Stimulated activated CD4-positive, alpha-beta T cell treated with anti-CD3 and anti-CD28 coated beads, Interleukin-1b, Interleukin-23, amount 100 ng/mL, for 1 hour (primary cell): ENCODE data around the gene SPRR1A.

ENCODE experiments used
- DNase-seq, 2 donors: peaks; one replicate each; pipeline ENCODE4 v3.0.0-alpha.2; 2020; ENCODE audit warnings: low read depth in 2 of 2

Gene SPRR1A, protein sequence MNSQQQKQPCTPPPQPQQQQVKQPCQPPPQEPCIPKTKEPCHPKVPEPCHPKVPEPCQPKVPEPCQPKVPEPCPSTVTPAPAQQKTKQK

GRCh38 chr1:152983743-152984142 is at the start of gene SPRR1A:
Gene SPRR1A (plus strand): TSS chr1:152984081. CDS start chr1:152985231, 1,150 bp downstream.
- DNase-seq, result no peak

DNA sequence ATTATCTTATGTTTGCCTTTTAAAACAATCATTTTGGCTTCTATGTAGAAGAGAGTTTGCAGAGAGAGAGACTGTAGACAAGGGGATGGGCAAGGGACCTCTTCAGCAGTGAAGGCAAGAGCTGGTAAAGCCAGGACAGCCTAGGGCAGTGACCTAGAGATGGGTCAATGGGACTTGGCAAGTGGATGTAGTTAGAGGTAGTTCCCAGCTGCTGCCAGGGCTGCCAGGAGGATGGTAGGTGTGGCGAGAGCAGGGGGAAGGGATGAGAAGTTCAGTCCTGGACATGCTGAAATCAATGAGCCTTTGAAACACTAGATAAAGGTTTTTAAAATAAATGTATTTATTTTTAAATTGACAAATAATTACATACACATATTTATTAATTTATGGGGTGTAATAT is 43.3 kb upstream of the SPRR1A start:
- no peak for DNase-seq

GRCh38 chr1:152941037-152941711 is 42.7 kb upstream of the SPRR1A start:
- DNase-seq, result no peak

DNA sequence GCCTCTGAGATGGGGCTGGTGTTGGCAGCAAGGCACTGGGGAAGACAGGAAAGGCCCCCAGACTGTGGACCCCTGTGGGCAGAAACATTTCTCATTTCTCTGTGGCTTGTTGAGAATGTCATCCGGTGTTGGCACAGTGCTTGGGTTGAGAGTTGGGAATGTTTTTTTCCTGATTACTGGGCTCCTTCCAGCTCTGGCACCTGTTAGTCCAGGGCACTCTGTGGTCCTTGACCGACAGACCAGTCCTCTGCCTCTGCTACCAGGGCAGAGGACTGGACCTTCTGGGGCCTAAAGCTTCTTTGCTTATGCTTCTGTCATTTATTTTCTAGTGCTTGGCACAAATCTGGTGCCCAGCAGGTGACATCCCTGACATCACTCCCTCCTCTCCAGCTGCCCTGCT is 41.7 kb upstream of the SPRR1A start:
- DNase-seq, result no peak

DNA sequence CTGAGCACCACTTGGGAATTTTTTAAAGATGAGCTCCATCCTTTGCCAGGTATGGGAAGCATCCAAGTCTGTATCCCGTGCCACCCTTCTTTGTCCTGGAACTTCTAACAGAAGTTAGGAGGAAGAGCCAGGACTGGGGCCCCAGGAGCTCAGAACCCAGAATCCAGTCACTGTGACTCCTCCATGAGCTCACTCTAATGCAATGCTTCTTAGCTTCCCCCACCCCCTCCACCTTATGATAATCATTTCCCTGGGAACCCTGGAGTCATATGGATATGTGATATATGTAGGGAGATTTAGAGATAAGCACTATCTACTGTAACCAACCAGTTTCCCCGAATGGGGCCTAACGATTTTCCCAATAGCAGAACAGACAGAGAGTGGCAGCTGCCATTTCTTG is 37.6 kb upstream of the SPRR1A start:
- no peak for DNase-seq

DNA sequence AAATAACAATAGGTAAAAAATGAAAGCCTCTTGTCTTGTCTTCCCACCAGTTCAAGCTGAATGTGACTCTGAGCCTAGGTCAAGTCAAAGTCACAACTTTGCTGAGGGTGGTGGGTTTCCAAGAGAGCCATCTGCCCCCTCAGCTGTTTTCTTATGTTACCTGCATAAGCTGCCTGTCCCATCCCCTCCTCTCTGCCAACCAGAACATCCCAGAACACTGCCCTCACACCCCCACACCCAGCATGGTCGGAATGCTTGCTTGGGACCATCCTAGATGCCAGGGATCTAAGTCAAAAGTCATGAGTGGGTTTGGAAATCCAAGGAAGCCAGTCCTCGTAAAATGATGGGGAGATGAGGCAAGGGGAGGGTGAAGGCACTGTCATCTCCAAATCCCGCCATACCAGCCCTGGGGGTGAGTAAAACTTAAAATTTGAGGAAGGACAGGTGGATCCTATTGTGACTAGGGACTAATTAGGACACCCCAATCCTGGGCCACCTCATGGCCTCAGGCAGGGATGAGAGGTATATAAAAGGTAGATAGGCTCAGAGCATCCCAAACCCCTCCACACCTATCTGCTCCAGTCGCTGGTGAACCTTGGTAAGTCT is 37.1 kb upstream of the SPRR1A start, which contains the start of gene SPRR5:
SPRR5 (plus strand) TSS at position 556 of the 606 bp plus-strand sequence. CDS start 1,349 bp downstream, outside the sequence.
- no peak for DNase-seq

- DNase-seq, result no peak
These were observed 32.2 kb upstream of the SPRR1A start for GRCh38 chr1:152951711-152952110.

- no peak for DNase-seq
These were observed 30.1 kb upstream of the SPRR1A start for GRCh38 chr1:152953761-152954160.

GRCh38 chr1:152954436-152954835 is 29.4 kb upstream of the SPRR1A start:
- DNase-seq, result no peak

DNA sequence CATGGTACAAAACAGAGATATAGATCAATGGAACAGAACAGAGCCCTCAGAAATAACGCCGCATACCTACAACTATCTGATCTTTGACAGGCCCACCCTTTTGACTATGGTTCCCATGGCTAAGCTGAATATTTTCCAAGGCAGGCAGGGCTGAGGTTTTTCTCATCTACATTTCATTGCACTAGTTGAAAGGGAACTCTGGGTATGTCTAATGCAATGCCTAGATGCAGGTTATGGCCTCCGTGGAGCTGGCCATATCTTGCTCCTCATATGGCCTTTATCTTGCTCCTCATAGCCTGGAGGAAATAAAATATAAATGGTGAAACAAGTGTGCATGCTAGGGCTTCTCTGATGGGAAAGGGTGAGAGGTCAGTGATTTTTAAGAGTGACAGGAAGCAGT is 26.3 kb upstream of the SPRR1A start:
- no peak for DNase-seq

DNA sequence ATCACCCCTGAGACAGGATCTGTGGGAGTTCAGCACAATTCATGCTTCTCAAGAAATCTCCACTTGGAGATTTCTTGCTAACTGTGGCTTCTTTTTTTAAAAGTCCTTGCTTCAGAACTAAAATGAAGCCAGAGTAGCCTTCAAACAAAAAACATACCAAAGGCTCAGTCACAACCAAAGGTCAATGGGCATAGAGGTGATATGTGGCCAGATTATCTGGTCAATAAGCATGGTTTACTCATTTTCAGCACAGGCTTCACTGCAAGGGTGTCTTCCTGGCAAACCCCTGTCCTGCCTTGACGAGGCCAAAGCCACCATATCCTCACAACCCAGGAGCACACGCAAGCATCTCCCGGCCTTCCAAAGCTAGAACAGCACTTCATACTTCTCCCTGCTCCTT is 24.6 kb upstream of the SPRR1A start:
- no peak for DNase-seq

DNA sequence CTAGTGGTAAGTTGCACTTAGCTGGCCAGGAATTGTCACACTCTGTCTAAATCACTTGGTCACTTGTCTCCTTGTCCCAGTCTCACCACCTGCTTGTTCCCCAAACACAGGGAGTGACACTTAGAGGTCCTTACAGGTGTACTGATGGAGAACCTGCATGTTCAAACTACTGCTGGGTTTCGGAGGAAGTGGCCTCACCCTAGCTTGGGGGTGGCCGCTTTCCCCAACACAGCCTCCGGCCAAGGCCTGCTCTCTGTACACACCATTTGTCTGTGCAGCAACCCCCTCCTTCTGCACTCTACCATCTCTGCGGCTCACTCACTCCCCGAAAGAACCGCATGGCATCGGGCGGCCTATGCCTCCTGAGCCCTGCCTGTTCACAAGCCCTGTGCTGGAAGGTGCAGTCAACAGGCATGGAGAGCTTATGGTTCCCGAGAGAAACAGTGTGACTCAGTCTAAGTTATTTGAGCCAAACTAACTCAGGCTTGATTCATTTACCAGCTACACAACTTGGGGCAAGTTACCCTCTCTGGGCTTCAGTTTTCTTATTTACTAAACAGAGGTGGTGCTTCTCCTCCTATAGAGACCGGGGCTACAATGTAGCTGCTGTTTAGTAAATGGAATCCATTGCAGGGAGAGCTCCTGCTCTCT is 24.0 kb upstream of the SPRR1A start:
- no peak for DNase-seq

DNA sequence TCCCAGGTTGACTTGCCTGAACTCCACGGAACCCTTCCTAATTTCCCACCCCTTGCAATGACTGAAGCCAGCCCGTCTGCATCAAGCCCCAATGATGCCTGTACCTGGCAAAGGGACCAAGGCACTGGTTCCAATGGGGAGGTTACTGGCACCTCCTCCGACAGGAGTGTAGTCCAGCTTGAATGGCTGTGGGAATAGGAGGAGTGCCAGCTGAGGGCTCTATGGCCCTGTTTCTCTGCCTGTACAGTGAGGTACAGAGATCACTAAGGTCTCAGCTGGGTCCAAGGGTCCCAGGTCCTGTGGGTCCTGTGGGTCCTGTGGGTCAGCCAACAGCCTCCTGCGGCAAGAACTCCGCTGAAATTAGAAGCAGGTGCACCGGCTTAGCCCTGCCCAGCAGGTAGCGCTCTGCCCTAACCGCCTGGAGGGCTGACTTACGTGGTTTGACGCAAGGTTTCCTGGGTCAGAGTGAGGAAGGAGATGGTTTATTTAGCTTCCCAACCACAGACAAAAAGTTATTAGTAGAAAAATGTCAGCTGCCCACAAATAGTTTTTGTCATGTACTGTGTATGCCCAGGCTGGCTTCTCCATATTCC is 23.3 kb upstream of the SPRR1A start:
- no peak for DNase-seq

GRCh38 chr1:152961226-152961891 is 22.5 kb upstream of the SPRR1A start:
- DNase-seq, result no peak

- no peak for DNase-seq
These were observed 20.9 kb upstream of the SPRR1A start for GRCh38 chr1:152962876-152963415.

DNA sequence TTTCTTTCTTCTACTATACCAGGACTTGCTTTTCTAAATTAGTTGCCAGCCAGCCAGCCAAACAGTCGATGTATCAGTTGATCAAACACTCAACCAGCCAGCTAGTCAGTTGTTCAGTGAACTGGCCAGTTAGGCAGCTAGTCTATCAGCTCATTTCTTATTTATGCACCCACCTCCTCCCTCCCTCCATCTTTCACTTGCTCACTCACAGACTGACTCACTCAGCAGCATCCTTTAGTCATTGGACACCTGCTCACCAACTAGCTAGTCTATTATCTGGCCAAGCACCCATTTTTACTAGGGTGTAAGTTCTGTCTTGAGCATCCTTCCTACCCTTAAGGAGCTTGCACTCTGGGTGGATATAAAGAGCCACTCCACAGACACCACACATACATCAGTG is 19.3 kb upstream of the SPRR1A start:
- no peak for DNase-seq

- no peak for DNase-seq
These were observed 18.0 kb upstream of the SPRR1A start for GRCh38 chr1:152965853-152966252.

GRCh38 chr1:152967201-152967600 is 16.7 kb upstream of the SPRR1A start:
- no peak for DNase-seq

DNA sequence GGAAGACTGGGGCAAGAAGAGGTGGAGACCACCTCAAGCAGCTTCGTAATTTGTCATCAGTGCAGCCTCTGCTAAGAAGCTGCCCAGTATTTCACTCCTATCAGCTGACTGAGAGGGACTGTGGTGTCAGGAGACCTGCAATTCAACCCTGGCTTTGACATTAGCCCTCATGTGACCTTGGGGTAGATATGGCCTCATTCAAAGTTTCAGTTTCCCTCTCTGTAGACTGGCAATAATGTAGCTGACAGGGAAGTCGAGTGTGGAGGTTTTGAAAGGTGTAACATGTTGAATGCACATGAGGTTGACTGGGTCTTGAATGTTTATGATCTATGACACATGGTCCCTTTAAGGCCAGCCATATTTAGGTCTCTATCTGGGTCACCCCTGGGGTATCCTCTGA is 15.6 kb upstream of the SPRR1A start:
- no peak for DNase-seq

GRCh38 chr1:152969036-152969435 is 14.8 kb upstream of the SPRR1A start:
- DNase-seq, result no peak

DNA sequence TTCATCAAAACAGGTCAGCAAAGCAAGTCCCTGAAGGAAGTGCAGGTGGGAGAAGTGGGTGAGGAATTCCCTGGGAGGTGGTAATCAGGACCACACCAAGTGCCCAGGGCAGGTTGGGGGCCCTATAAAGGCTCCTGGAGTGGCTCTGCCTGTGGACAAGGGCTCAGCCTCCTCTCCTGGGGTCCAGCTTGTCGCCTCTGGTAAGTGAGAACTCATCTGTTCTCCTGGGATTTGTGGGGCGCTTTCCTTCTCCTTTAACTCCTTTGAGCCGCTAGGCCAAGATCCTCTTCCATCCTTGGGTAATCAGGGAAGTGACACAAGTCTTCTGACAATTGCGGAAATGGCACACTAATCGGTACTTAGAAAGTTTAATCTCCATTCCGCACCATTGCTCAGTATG is 13.4 kb upstream of the SPRR1A start, which contains the start of gene SPRR4:
SPRR4 (plus strand) TSS at position 154 of the 400 bp plus-strand sequence. CDS start 1,243 bp downstream, outside the sequence.
- DNase-seq, result no peak
